DOHH2 (cell line): ENCODE measurements around the gene CCDC63.

ENCODE experiments used
- EZH2phosphoT487 ChIP-seq: fragments of 200-600 bp; sonication (generic); IDR thresholded peaks from 2 replicates; pipeline ENCODE4 v1.6.1; 2017; ENCODE audit warnings: borderline replicate concordance, mild to moderate bottlenecking, antibody characterized with exemption, low read length, moderate library complexity, mixed read lengths
- TF ChIP-seq, protein P1 (sequence below): fragments of 200-600 bp; sonication (generic); IDR thresholded peaks from one replicate; pipeline ENCODE4 v1.5.1; 2014; ENCODE audit warnings: antibody characterized with exemption, mild to moderate bottlenecking, low read depth, low read length; ENCODE audit not compliant: poor library complexity, severe bottlenecking

DNA sequence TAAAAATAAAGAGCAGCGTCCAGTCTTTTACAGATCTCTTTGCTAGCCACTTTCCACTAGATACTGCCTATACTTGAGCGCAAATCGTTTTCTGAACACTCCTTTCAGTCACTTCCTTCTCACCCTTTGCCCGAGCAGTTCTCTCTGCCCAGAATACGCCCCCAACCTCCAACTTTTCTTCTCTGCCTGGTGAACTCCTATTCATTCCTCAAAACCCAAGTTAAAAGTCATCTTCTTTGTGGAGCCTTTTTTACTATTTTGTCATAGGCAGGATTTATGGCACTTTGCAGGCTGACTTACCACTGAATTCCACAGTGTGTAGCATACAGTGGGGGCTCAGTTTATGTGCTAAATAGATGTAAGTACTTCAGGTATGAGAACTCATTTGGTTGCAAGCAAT, 4.0 kb downstream of the CCDC63 start:
- TF ChIP-seq, protein P1, sequence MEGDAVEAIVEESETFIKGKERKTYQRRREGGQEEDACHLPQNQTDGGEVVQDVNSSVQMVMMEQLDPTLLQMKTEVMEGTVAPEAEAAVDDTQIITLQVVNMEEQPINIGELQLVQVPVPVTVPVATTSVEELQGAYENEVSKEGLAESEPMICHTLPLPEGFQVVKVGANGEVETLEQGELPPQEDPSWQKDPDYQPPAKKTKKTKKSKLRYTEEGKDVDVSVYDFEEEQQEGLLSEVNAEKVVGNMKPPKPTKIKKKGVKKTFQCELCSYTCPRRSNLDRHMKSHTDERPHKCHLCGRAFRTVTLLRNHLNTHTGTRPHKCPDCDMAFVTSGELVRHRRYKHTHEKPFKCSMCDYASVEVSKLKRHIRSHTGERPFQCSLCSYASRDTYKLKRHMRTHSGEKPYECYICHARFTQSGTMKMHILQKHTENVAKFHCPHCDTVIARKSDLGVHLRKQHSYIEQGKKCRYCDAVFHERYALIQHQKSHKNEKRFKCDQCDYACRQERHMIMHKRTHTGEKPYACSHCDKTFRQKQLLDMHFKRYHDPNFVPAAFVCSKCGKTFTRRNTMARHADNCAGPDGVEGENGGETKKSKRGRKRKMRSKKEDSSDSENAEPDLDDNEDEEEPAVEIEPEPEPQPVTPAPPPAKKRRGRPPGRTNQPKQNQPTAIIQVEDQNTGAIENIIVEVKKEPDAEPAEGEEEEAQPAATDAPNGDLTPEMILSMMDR, result no peak
- no peak for TF ChIP-seq EZH2phosphoT487
